PC-9 (cell line): ENCODE results near the gene HIPK1. TPM values are rescaled to one million over a fixed set of nuclear protein-coding genes. Genes with fewer than 3 reads are reported as not detected.

Source experiments
- BruUV-seq: library from RNA; stranded (reverse); fragments of 400-500 nt; replicated peaks from 2 replicates; lab custom pipeline; 2021; lab: Mats Ljungman, UMichigan
- CTCF ChIA-PET: fragments of 300-600 bp; sonication (Branson Sonifier 250); formaldehyde crosslinking; loops from one replicate; lab custom pipeline; 2022; ENCODE audit warnings: antibody characterized with exemption; lab: Charles Lee
- POLR2A ChIA-PET: fragments of 300-600 bp; sonication (Branson Sonifier 250); formaldehyde crosslinking; loops from one replicate; lab custom pipeline; 2022; ENCODE audit warnings: antibody characterized with exemption; ENCODE audit not compliant: unreplicated experiment; lab: Charles Lee
- DNase-seq, 2 experiments: peaks; one replicate each; pipeline versions ENCODE4 v3.0.0 to v3.0.0-alpha.2; 2015 to 2022; ENCODE audit warnings: mixed read lengths in 1 of 2
- H2AFZ ChIP-seq: fragments of 200-600 bp; sonication (generic); 2 replicates; pipeline ENCODE4 v1.8.1; 2017; ENCODE audit warnings: antibody characterized with exemption
- H3F3A ChIP-seq: fragments of 200-600 bp; sonication (generic); 2 replicates; pipeline ENCODE4 v1.8.1; 2017; ENCODE audit warnings: antibody characterized with exemption, mild to moderate bottlenecking, low read depth; ENCODE audit not compliant: insufficient read depth
- H3K27ac ChIP-seq: fragments of 200-600 bp; sonication (generic); 2 replicates; pipeline ENCODE4 v1.6.1; 2016; ENCODE audit warnings: mixed run types
- H3K27me3 ChIP-seq: fragments of 200-600 bp; sonication (generic); 2 replicates; pipeline ENCODE4 v1.6.1; 2016; ENCODE audit warnings: low read depth, mixed run types; ENCODE audit not compliant: insufficient read depth
- H3K36me3 ChIP-seq: fragments of 200-600 bp; sonication (generic); 2 replicates; pipeline ENCODE4 v1.6.1; 2016; ENCODE audit warnings: low read depth, mixed run types
- H3K4me1 ChIP-seq: fragments of 200-600 bp; sonication (generic); replicated peaks from 2 replicates; pipeline ENCODE4 v1.6.1; 2016; ENCODE audit warnings: mixed run types; ENCODE audit not compliant: insufficient read depth
- H3K4me2 ChIP-seq: fragments of 200-600 bp; sonication (generic); 2 replicates; pipeline ENCODE4 v1.6.1; 2017; ENCODE audit warnings: mixed run types
- H3K4me3 ChIP-seq: fragments of 200-600 bp; sonication (generic); 2 replicates; pipeline ENCODE4 v1.6.1; 2016; ENCODE audit warnings: mixed run types
- H3K79me2 ChIP-seq: fragments of 200-600 bp; sonication (generic); 2 replicates; pipeline ENCODE4 v1.6.1; 2017; ENCODE audit warnings: low read depth, mixed run types
- H3K9me2 ChIP-seq: fragments of 200-600 bp; sonication (generic); 2 replicates; pipeline ENCODE4 v1.8.1; 2017; ENCODE audit warnings: mild to moderate bottlenecking; ENCODE audit not compliant: insufficient read depth
- H3K9me3 ChIP-seq: fragments of 200-600 bp; sonication (generic); 2 replicates; pipeline ENCODE4 v1.8.1; 2016; ENCODE audit warnings: low read depth; ENCODE audit not compliant: insufficient read depth
- H4K20me1 ChIP-seq: fragments of 200-600 bp; sonication (generic); 2 replicates; pipeline ENCODE4 v1.8.1; 2017; ENCODE audit not compliant: insufficient read depth
- CTCF ChIP-seq: fragments of 200-600 bp; sonication (generic); conservative IDR thresholded peaks from 2 replicates; pipeline ENCODE4 v1.6.1; 2017; ENCODE audit warnings: mixed run types, antibody characterized with exemption, mild to moderate bottlenecking, moderate library complexity
- EZH2 ChIP-seq: fragments of 200-600 bp; sonication (generic); IDR thresholded peaks from 2 replicates; pipeline ENCODE4 v1.8.0; 2017; ENCODE audit warnings: antibody characterized with exemption, low read depth
- intact Hi-C: fragments of 100-400 bp; cut with micrococcal nuclease; formaldehyde crosslinking; loops from one replicate; pipeline ENCODE4 v1.10.0; 2022; ENCODE audit not compliant: unreplicated experiment
- total RNA-seq: library from RNA; stranded (reverse); gene quantifications from 2 replicates; pipeline ENCODE4 v1.2.3, GENCODE V29; 2021

Gene HIPK1
- total RNA-seq, 1 experiment from 2014 or later, result 26.3 TPM

GRCh38 chr1:113975211-113975895 lies 46.2 kb downstream of the HIPK1 start:
- H3K79me2 ChIP-seq, result peaks cover 2% of the 10 kb centered on the region; the same call in 1 of the 2 replicates
- no peaks in the 10 kb centered on the region for H3K9me3 ChIP-seq
- intact Hi-C loops, result no loop called here
- DNase-seq, result no peak
- H3F3A ChIP-seq, result peaks cover 15% of the 10 kb centered on the region; the same call in 1 of the 2 replicates
- no peaks in the 10 kb centered on the region for H3K27me3 ChIP-seq
- H3K4me1 ChIP-seq, result peaks cover 16% of the 10 kb centered on the region
- no peaks in the 10 kb centered on the region for H4K20me1 ChIP-seq
- no peak overlapping the region for H3K4me2 ChIP-seq
- H3K9me2 ChIP-seq, result no peaks in the 10 kb centered on the region
- no peak overlapping the region for H3K4me3 ChIP-seq
- H3K36me3 ChIP-seq, result peaks cover 12% of the 10 kb centered on the region
- H2AFZ ChIP-seq, result no peak overlapping the region
- no TSS peak for BruUV-seq
- POLR2A ChIA-PET, result no interaction called here
- CTCF ChIA-PET, result no interaction called here
- TF ChIP-seq CTCF (no peak), EZH2 (no peak)
- no peak overlapping the region for H3K27ac ChIP-seq

- Histone ChIP-seq H3K9me3 (no peaks in the 10 kb centered on the region), H3K27me3 (no peaks in the 10 kb centered on the region), H3K79me2 (peaks cover 8% of the 10 kb centered on the region), H3K9me2 (no peaks in the 10 kb centered on the region), H3K36me3 (peaks cover 6% of the 10 kb centered on the region), H4K20me1 (no peaks in the 10 kb centered on the region), H3K4me3 (no peak overlapping the region), H3K27ac (peak overlapping the region; percentile 24; the same call in 1 of the 2 replicates), H3K4me2 (no peak overlapping the region), H3F3A (peaks cover 15% of the 10 kb centered on the region; the same call in 1 of the 2 replicates), H2AFZ (no peak overlapping the region), H3K4me1 (peaks cover 16% of the 10 kb centered on the region)
- TF ChIP-seq EZH2 (no peak), CTCF (peak; percentile 69)
- intact Hi-C loops, result no loop called here
- ChIA-PET POLR2A (no interaction called here), CTCF (interaction anchor here (0.7 kb wide), 3 partner anchors 368 to 1064 kb away, joined by 3 to 8 read pairs (median 3); no protein-coding TSS in a partner anchor)
- no peak for DNase-seq
- BruUV-seq, result no TSS peak
Observed at GRCh38 chr1:113976609-113977278, 47.6 kb downstream of the HIPK1 start.

DNA sequence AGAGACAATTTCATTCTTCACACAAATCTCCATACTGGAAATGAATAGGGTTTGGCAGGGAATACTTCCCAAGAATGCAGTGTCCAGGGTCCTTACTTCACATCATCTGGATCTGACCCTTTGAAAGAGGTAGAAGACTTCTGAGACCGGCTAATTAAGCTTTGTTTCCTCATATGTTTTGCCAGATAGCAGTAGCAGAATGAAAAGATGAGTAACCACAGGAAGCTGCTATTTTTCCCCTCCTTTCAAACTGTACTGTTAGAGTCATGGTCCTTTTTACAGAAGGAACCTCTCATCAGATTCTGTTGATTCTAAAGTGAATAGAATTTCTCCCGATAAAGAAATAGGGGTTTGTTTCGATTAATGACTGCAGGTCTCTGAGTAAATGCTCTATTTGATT lies 48.8 kb downstream of the HIPK1 start:
- intact Hi-C loops, result loop anchor here (1.0 to 2.0 kb wide), 2 partner anchors 305 to 369 kb away; no protein-coding TSS in a partner anchor
- no peak overlapping the region for H3K4me2 ChIP-seq
- H3K4me3 ChIP-seq, result no peak overlapping the region
- H4K20me1 ChIP-seq, result no peaks in the 10 kb centered on the region
- peaks cover 6% of the 10 kb centered on the region; the same call in 1 of the 2 replicates for H3K36me3 ChIP-seq
- H3F3A ChIP-seq, result peaks cover 15% of the 10 kb centered on the region; the same call in 1 of the 2 replicates
- no TSS peak for BruUV-seq
- H3K9me2 ChIP-seq, result no peaks in the 10 kb centered on the region
- TF ChIP-seq EZH2, result no peak
- no peak for TF ChIP-seq CTCF
- H3K4me1 ChIP-seq, result peaks cover 16% of the 10 kb centered on the region
- H3K9me3 ChIP-seq, result no peaks in the 10 kb centered on the region
- H3K79me2 ChIP-seq, result peaks cover 8% of the 10 kb centered on the region
- no peak overlapping the region for H2AFZ ChIP-seq
- no peak overlapping the region for H3K27ac ChIP-seq
- no peak for DNase-seq
- ChIA-PET POLR2A (no interaction called here), CTCF (interaction anchor here (0.7 kb wide), 1 partner anchor 904 kb away, joined by 3 read pairs; no protein-coding TSS in a partner anchor)
- H3K27me3 ChIP-seq, result no peaks in the 10 kb centered on the region
